ENCODE results near the gene E2F3. TPM values are rescaled to one million over a fixed set of nuclear protein-coding genes. Genes with fewer than 3 reads are reported as not detected.

E2F3 gene
- total RNA-seq, 1 experiment from 2014 or later = 35.7 TPM

GRCh38 chr6:20389066-20389465 is 12.6 kb upstream of the E2F3 start:
- Histone ChIP-seq H2BK5ac (ENCODE audit: insufficient read length, low read length) (no peak overlapping the region), H3K18ac (ENCODE audit: insufficient read length, low read depth, low read length) (no peak overlapping the region), H2AK5ac (ENCODE audit: insufficient read length, low read length) (no peak overlapping the region), H2BK20ac (ENCODE audit: low read depth, low read length, poor library complexity, severe bottlenecking) (no peak overlapping the region), H3K27me3 (ENCODE audit: insufficient read depth, low read length) (no peaks in the 10 kb centered on the region), H3K4me1 (ENCODE audit: insufficient read depth, low read length) (no peaks in the 10 kb centered on the region), H3K9ac (ENCODE audit: extremely low read depth, insufficient read length, low read length) (no peak overlapping the region), H4K20me1 (ENCODE audit: control insufficient read depth, insufficient read depth, insufficient read length) (no peaks in the 10 kb centered on the region), H2BK15ac (ENCODE audit: low read depth, low read length) (no peak overlapping the region), H4K5ac (ENCODE audit: insufficient read length, low read depth, low read length) (no peak overlapping the region), H3K56ac (ENCODE audit: insufficient read length, low read depth, low read length) (no peak overlapping the region), H2AFZ (ENCODE audit: low read length) (no peak overlapping the region), H3K14ac (ENCODE audit: insufficient read depth, low read length) (no peak overlapping the region), H3K9me3 (ENCODE audit: control insufficient read depth, low read depth, low read length) (no peaks in the 10 kb centered on the region), H3K79me2 (ENCODE audit: insufficient read depth, low read length) (no peaks in the 10 kb centered on the region), H3K79me1 (ENCODE audit: insufficient read depth, low read depth, low read length, poor library complexity, severe bottlenecking) (no peaks in the 10 kb centered on the region), H3T11ph (ENCODE audit: low read length) (no peak overlapping the region), H4K91ac (ENCODE audit: insufficient read length, low read depth, low read length) (no peak overlapping the region), H4K8ac (replicated peaks; ENCODE audit: insufficient read length, low read depth, low read length) (no peak overlapping the region), H3K4ac (ENCODE audit: low read depth, low read length) (no peak overlapping the region), H3K23ac (ENCODE audit: insufficient read length, low read depth, low read length) (no peak overlapping the region), H3K27ac (ENCODE audit: insufficient read length, low read depth, low read length) (no peak overlapping the region), H3K23me2 (ENCODE audit: insufficient read length, low read depth, low read length, poor library complexity, severe bottlenecking) (no peaks in the 10 kb centered on the region), H2BK12ac (ENCODE audit: insufficient read length, low read depth, low read length) (no peak overlapping the region), H2BK120ac (ENCODE audit: low read depth, low read length, poor library complexity, severe bottlenecking) (no peak overlapping the region), H3K4me2 (ENCODE audit: insufficient read depth, insufficient read length, low read length) (no peak overlapping the region)
- DNase-seq = no peak
- no peak overlapping the region for H3K4me3 Mint-ChIP-seq
- no peaks in the 10 kb centered on the region for H3K4me1 Mint-ChIP-seq
- TF ChIP-seq CTCF (conservative IDR thresholded peaks at IDR 0.05) = no peak
- peaks cover 2% of the 10 kb centered on the region; the same call in 1 of the 2 replicates for H3K27me3 Mint-ChIP-seq (ENCODE audit: low read depth)
- no peaks in the 10 kb centered on the region for H3K36me3 Mint-ChIP-seq (ENCODE audit: insufficient read depth in 1 of 3, low read depth in 3 of 3)
- WGBS (ENCODE audit: extremely low coverage, insufficient read length, low lambda C conversion rate) = no CpG with 5 or more reads among the region's 2 CpGs
- H3K9me3 Mint-ChIP-seq = no peaks in the 10 kb centered on the region
- no peak overlapping the region for H3K27ac Mint-ChIP-seq

Measured in H9 (cell line).